K562 (cell line): ENCODE measurements around the gene CD8A.

ENCODE experiments used
- RBM17 ChIP-seq: fragments of 200-400 bp; formaldehyde crosslinking; IDR thresholded peaks from 2 replicates; pipeline ENCODE4 v1.6.1; 2017; ENCODE audit warnings: low read depth, mild to moderate bottlenecking, low read length, borderline replicate concordance
- TAF1 ChIP-seq: IDR thresholded peaks from 2 replicates; pipeline ENCODE4 v1.6.1; 2011; ENCODE audit warnings: mild to moderate bottlenecking, low read length, moderate library complexity; ENCODE audit not compliant: insufficient read depth, control insufficient read depth, severe bottlenecking; ENCODE audit errors: extremely low read depth

DNA sequence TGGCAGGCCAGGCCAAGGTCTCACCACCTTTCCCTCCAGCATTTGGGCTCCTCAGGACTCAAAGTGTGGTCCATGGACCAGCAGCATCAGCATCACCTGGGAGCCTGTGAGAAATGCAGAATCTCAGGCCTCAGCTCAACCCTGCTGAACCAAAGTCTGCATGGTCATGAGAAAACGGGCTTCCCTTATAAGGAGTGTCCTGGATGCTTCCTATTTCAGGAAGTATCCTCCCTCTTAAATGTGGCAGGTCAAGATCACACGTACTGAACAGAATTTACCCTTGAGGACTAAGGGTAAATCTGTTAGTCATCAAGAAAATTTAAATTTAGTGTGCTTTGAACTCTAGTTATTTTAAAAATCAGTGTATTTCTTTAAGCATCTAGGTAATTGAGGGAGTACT lies 11.8 kb downstream of the CD8A start:
- TF ChIP-seq TAF1 (no peak), RBM17 (no peak)
